Peyer's patch (tissue), 4 donors: Measurements from ENCODE around the gene GNAT2.

Experiments
- CTCF ChIP-seq, 6 experiments: fragments of 450-650 bp in 4 of 6; fragments of 200-600 bp in 2 of 6; sonication (generic) in 1 of 6; IDR thresholded peaks; one replicate each; pipeline ENCODE4 v1.5.1; 2017 to 2019; ENCODE audit warnings: antibody characterized with exemption in 6 of 6, mild to moderate bottlenecking in 3 of 6, moderate library complexity in 1 of 6
- POLR2A ChIP-seq, 2 donors: fragments of 450-650 bp; IDR thresholded peaks; one replicate each; pipeline ENCODE4 v1.5.1; 2017; ENCODE audit warnings: antibody characterized with exemption in 2 of 2, mild to moderate bottlenecking in 2 of 2, moderate library complexity in 2 of 2

GRCh38 chr1:109564194-109564878 is 55.1 kb downstream of the GNAT2 start:
- TF ChIP-seq CTCF (IDR thresholded peaks at IDR 0.05), result no peak
- TF ChIP-seq POLR2A (IDR thresholded peaks at IDR 0.05), result no peak
